Caco-2 (cell line): Measurements from ENCODE around the gene PDZD8. TPM values are rescaled to one million over a fixed set of nuclear protein-coding genes. Genes with fewer than 3 reads are reported as not detected.

ENCODE experiments used
- BruUV-seq: library from RNA; stranded (reverse); fragments of 400-500 nt; replicated peaks from 2 replicates; lab custom pipeline; 2021; lab: Mats Ljungman, UMichigan
- CTCF ChIA-PET: fragments of 300-600 bp; sonication (Branson Sonifier 250); formaldehyde crosslinking; loops from one replicate; lab custom pipeline; 2022; ENCODE audit warnings: antibody characterized with exemption; lab: Charles Lee
- POLR2A ChIA-PET: fragments of 300-600 bp; sonication (Branson Sonifier 250); formaldehyde crosslinking; loops from one replicate; lab custom pipeline; 2022; ENCODE audit warnings: antibody characterized with exemption; lab: Charles Lee
- DNase-seq, 2 experiments: peaks; one replicate each; pipeline versions ENCODE4 v3.0.0 to v3.0.0-alpha.2; 2020 to 2022
- H3K27me3 ChIP-seq: replicated peaks from 2 replicates; pipeline ENCODE4 v1.6.0; 2011; ENCODE audit warnings: low read length; ENCODE audit not compliant: control insufficient read depth, insufficient read depth
- H3K36me3 ChIP-seq: 2 replicates; pipeline ENCODE4 v1.5.1; 2011; ENCODE audit warnings: low read length; ENCODE audit not compliant: control insufficient read depth, insufficient read depth
- H3K4me1 ChIP-seq: fragments of 250-450 bp; sonication (Bioruptor Pico); 2 replicates; pipeline ENCODE4 v1.5.1; 2020; ENCODE audit warnings: mild to moderate bottlenecking
- H3K4me3 ChIP-seq: 2 replicates; pipeline ENCODE4 v1.5.1; 2011; ENCODE audit warnings: low read depth, mild to moderate bottlenecking, control low read depth, low read length
- H3K9me3 ChIP-seq: fragments of 250-450 bp; sonication (Bioruptor Pico); 2 replicates; pipeline ENCODE4 v1.5.1; 2020; ENCODE audit warnings: mild to moderate bottlenecking, moderate library complexity
- H3K27ac Mint-ChIP-seq: one replicate; pipeline ENCODE4 v1.8.0; 2022; ENCODE audit warnings: mixed read lengths; ENCODE audit not compliant: unreplicated experiment
- H3K27me3 Mint-ChIP-seq: one replicate; pipeline ENCODE4 v1.8.0; 2022; ENCODE audit warnings: mixed read lengths; ENCODE audit not compliant: insufficient read depth, unreplicated experiment
- H3K36me3 Mint-ChIP-seq: one replicate; pipeline ENCODE4 v1.8.0; 2022; ENCODE audit warnings: mild to moderate bottlenecking, mixed read lengths; ENCODE audit not compliant: insufficient read depth, unreplicated experiment
- H3K4me1 Mint-ChIP-seq: one replicate; pipeline ENCODE4 v1.8.0; 2022; ENCODE audit warnings: low read depth, mixed read lengths; ENCODE audit not compliant: unreplicated experiment
- H3K4me3 Mint-ChIP-seq: one replicate; pipeline ENCODE4 v1.8.0; 2022; ENCODE audit warnings: mild to moderate bottlenecking, moderate library complexity, mixed read lengths; ENCODE audit not compliant: unreplicated experiment
- H3K9me3 Mint-ChIP-seq: one replicate; pipeline ENCODE4 v1.8.0; 2022; ENCODE audit warnings: mixed read lengths; ENCODE audit not compliant: unreplicated experiment
- CTCF ChIP-seq, 2 experiments: fragments of 200-600 bp in 1 of 2; IDR thresholded peaks; 1 replicate in 1 of 2; 2 replicates in 1 of 2; pipeline versions ENCODE4 v1.5.1 to v1.8.0; 2011 to 2022; ENCODE audit warnings: antibody characterized with exemption in 1 of 2, control low read depth in 1 of 2, inconsistent platforms in 1 of 2, low read depth in 1 of 2, low read length in 1 of 2, mild to moderate bottlenecking in 1 of 2, moderate library complexity in 1 of 2; ENCODE audit not compliant: insufficient read depth in 1 of 2, severe bottlenecking in 1 of 2, unreplicated experiment in 1 of 2
- intact Hi-C: fragments of 100-400 bp; cut with micrococcal nuclease; formaldehyde crosslinking; loops from one replicate; pipeline ENCODE4 v1.10.0; 2022; ENCODE audit not compliant: unreplicated experiment
- total RNA-seq: library from RNA; stranded (reverse); gene quantifications from 2 replicates; pipeline ENCODE4 v1.2.3, GENCODE V29; 2022

Gene PDZD8
- total RNA-seq, 1 experiment from 2014 or later = 49.4 TPM

GRCh38 chr10:117420768-117421167, 45.5 kb upstream of the PDZD8 start:
- H3K27me3 ChIP-seq = no peaks in the 10 kb centered on the region
- TF ChIP-seq CTCF (IDR thresholded peaks at IDR 0.05; ENCODE audit: insufficient read depth in 1 of 2, low read depth in 1 of 2, low read length in 1 of 2, severe bottlenecking in 1 of 2, unreplicated experiment in 1 of 2) = no peak
- no TSS peak for BruUV-seq
- no peaks in the 10 kb centered on the region for H3K36me3 ChIP-seq
- intact Hi-C loops = loop anchor here (10.0 kb wide), 2 partner anchors 86 to 196 kb away; no protein-coding TSS in a partner anchor
- peaks cover 11% of the 10 kb centered on the region for H3K4me1 ChIP-seq
- POLR2A ChIA-PET = no interaction called here
- H3K27me3 Mint-ChIP-seq = no peaks in the 10 kb centered on the region
- H3K4me1 Mint-ChIP-seq = peaks cover 13% of the 10 kb centered on the region
- no peak overlapping the region for H3K27ac Mint-ChIP-seq
- no peaks in the 10 kb centered on the region for H3K9me3 ChIP-seq
- H3K4me3 ChIP-seq = no peak overlapping the region
- H3K4me3 Mint-ChIP-seq = no peak overlapping the region
- no peak for DNase-seq
- no peaks in the 10 kb centered on the region for H3K36me3 Mint-ChIP-seq
- CTCF ChIA-PET = no interaction called here
- H3K9me3 Mint-ChIP-seq = no peaks in the 10 kb centered on the region

- peaks cover 5% of the 10 kb centered on the region; the same call in 1 of the 2 replicates for H3K4me1 ChIP-seq
- H3K9me3 Mint-ChIP-seq = no peaks in the 10 kb centered on the region
- H3K36me3 Mint-ChIP-seq = no peaks in the 10 kb centered on the region
- H3K4me3 Mint-ChIP-seq = no peak overlapping the region
- ChIA-PET POLR2A (no interaction called here), CTCF (no interaction called here)
- H3K36me3 ChIP-seq = no peaks in the 10 kb centered on the region
- DNase-seq = no peak
- H3K27me3 Mint-ChIP-seq = no peaks in the 10 kb centered on the region
- H3K9me3 ChIP-seq = no peaks in the 10 kb centered on the region
- peaks cover 4% of the 10 kb centered on the region for H3K4me1 Mint-ChIP-seq
- BruUV-seq = no TSS peak
- intact Hi-C loops = loop anchor here (10.0 kb wide), 2 partner anchors 85 to 195 kb away; no protein-coding TSS in a partner anchor
- H3K4me3 ChIP-seq = no peak overlapping the region
- H3K27me3 ChIP-seq = no peaks in the 10 kb centered on the region
- no peak overlapping the region for H3K27ac Mint-ChIP-seq
- no peak for TF ChIP-seq CTCF (IDR thresholded peaks at IDR 0.05; ENCODE audit: insufficient read depth in 1 of 2, low read depth in 1 of 2, low read length in 1 of 2, severe bottlenecking in 1 of 2, unreplicated experiment in 1 of 2)
These were observed 44.7 kb upstream of the PDZD8 start for GRCh38 chr10:117419921-117420320.

GRCh38 chr10:117419159-117419558, 43.9 kb upstream of the PDZD8 start:
- Mint-ChIP-seq H3K4me1 (no peaks in the 10 kb centered on the region), H3K9me3 (no peaks in the 10 kb centered on the region), H3K36me3 (no peaks in the 10 kb centered on the region), H3K27me3 (no peaks in the 10 kb centered on the region), H3K27ac (no peak overlapping the region), H3K4me3 (no peak overlapping the region)
- H3K4me3 ChIP-seq = no peak overlapping the region
- no peaks in the 10 kb centered on the region for H3K9me3 ChIP-seq
- ChIA-PET CTCF (no interaction called here), POLR2A (no interaction called here)
- no peaks in the 10 kb centered on the region for H3K27me3 ChIP-seq
- intact Hi-C loops = no loop called here
- no peak for TF ChIP-seq CTCF (IDR thresholded peaks at IDR 0.05; ENCODE audit: insufficient read depth in 1 of 2, low read depth in 1 of 2, low read length in 1 of 2, severe bottlenecking in 1 of 2, unreplicated experiment in 1 of 2)
- no TSS peak for BruUV-seq
- no peak for DNase-seq
- no peaks in the 10 kb centered on the region; the same call in 1 of the 2 replicates for H3K4me1 ChIP-seq
- no peaks in the 10 kb centered on the region for H3K36me3 ChIP-seq
